C4-2B (cell line): ENCODE data around the gene ATP5F1D.

Source experiments
- ZFX ChIP-seq: fragments of 450-650 bp; IDR thresholded peaks from 2 replicates; pipeline ENCODE4 v1.6.1; 2017
- TF ChIP-seq, protein P1 (sequence below): fragments of 450-650 bp; conservative IDR thresholded peaks from 2 replicates; pipeline ENCODE4 v1.5.1; 2017; ENCODE audit warnings: mild to moderate bottlenecking

DNA sequence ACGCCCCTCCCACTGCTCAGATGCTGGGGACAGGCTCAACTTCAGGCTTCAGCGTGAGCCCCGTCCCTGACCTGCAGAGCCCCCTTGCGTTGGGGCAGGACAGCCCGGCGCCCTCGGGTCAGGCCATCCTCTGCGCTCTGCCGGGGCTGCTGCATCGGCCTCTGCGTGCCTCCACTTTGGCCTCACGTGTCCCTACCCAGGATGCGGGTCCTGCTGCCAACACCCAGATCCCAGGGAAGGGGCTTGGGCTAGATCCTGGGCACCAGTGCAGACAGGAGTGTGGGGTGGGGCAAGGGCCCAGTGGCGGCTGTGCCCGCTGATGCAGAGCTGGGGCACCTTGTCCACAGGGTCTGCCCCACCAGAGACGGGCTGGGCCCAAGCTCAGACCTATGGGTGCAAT, 16.7 kb upstream of the ATP5F1D start:
- TF ChIP-seq, protein P1, sequence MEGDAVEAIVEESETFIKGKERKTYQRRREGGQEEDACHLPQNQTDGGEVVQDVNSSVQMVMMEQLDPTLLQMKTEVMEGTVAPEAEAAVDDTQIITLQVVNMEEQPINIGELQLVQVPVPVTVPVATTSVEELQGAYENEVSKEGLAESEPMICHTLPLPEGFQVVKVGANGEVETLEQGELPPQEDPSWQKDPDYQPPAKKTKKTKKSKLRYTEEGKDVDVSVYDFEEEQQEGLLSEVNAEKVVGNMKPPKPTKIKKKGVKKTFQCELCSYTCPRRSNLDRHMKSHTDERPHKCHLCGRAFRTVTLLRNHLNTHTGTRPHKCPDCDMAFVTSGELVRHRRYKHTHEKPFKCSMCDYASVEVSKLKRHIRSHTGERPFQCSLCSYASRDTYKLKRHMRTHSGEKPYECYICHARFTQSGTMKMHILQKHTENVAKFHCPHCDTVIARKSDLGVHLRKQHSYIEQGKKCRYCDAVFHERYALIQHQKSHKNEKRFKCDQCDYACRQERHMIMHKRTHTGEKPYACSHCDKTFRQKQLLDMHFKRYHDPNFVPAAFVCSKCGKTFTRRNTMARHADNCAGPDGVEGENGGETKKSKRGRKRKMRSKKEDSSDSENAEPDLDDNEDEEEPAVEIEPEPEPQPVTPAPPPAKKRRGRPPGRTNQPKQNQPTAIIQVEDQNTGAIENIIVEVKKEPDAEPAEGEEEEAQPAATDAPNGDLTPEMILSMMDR, result no peak
- no peak for TF ChIP-seq ZFX
